ENCODE measurements around the gene AMBP.

The AMBP gene

DNA sequence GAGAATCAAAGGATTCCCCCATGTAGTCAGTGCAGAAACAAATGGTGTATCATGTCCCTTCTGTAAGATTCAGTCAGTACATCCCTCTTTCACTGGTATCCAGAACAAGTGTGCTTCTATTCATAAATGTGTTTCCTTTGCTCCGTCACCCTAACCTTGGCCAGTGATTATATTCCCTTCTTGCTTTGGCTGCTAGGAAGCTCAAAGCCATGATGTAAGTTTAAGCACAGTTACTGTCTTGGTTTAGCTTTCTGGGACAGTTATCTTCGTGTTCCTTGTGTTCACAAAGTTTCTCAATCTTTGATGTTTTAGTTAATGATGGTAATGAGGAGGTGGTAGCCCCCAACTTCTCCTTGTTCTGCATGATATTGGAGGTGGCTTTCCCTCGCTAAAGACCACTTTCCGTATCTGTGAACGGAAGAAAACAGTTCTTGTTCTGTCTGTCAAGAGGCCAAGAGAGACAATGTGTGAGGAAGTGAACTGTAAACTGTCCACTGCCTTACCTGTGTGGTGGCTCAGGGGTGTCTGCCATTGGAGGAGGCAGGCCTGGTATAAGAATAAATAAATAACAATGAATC is 2.2 kb upstream of the AMBP start:
- H4K20me1 ChIP-seq (ENCODE audit: control insufficient read depth, insufficient read depth, low read depth, low read length): no peaks in the 10 kb centered on the region
- H3K79me2 ChIP-seq (ENCODE audit: control insufficient read depth, low read length): no peaks in the 10 kb centered on the region
- no peak overlapping the region for H3K4me3 ChIP-seq (ENCODE audit: low read length)
- no peaks in the 10 kb centered on the region for H3K9me3 ChIP-seq (ENCODE audit: control insufficient read depth, insufficient read depth, low read length)
- no peaks in the 10 kb centered on the region for H3K9me2 ChIP-seq (replicated peaks; ENCODE audit: control insufficient read depth, low read length)
- H3K27ac ChIP-seq (ENCODE audit: low read depth, low read length): no peak overlapping the region
- H3K4me2 ChIP-seq (ENCODE audit: low read length): no peak overlapping the region
- TF ChIP-seq, protein P1, sequence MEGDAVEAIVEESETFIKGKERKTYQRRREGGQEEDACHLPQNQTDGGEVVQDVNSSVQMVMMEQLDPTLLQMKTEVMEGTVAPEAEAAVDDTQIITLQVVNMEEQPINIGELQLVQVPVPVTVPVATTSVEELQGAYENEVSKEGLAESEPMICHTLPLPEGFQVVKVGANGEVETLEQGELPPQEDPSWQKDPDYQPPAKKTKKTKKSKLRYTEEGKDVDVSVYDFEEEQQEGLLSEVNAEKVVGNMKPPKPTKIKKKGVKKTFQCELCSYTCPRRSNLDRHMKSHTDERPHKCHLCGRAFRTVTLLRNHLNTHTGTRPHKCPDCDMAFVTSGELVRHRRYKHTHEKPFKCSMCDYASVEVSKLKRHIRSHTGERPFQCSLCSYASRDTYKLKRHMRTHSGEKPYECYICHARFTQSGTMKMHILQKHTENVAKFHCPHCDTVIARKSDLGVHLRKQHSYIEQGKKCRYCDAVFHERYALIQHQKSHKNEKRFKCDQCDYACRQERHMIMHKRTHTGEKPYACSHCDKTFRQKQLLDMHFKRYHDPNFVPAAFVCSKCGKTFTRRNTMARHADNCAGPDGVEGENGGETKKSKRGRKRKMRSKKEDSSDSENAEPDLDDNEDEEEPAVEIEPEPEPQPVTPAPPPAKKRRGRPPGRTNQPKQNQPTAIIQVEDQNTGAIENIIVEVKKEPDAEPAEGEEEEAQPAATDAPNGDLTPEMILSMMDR (IDR thresholded peaks at IDR 0.05; ENCODE audit: low read depth, low read length, poor library complexity, severe bottlenecking): no peak
- TF ChIP-seq EZH2phosphoT487 (IDR thresholded peaks at IDR 0.05; ENCODE audit: borderline replicate concordance, low read length): no peak
- H3F3A ChIP-seq (ENCODE audit: control insufficient read depth, insufficient read depth): no peaks in the 10 kb centered on the region
- H3K36me3 ChIP-seq (ENCODE audit: control insufficient read depth, low read length): no peaks in the 10 kb centered on the region
- no peaks in the 10 kb centered on the region for H3K4me1 ChIP-seq (ENCODE audit: control insufficient read depth, low read length)
- H3K27me3 ChIP-seq (ENCODE audit: control insufficient read depth, low read length): peaks cover 11% of the 10 kb centered on the region; the same call in 1 of the 2 replicates

DNA sequence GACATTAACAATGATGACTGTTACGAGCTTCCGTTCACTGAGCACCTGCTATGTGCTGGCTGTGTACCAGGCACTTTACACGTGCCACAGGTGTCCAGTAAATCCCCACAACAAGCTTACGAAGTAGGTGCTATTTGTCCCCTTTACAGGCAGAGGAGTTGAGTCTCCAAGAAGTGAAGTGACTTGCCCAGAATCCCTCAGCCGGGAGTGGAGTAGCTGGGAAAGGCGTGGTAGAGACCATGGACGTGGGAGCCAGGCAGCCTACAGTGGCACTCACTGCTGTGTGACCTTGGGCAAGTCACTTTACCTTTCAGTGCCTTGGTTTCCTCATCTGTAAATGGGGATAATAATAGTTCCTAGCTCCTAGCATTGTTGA is 669 bp upstream of the AMBP start:
- H3K4me2 ChIP-seq (ENCODE audit: low read length): no peak overlapping the region
- TF ChIP-seq, protein P1 (IDR thresholded peaks at IDR 0.05; ENCODE audit: low read depth, low read length, poor library complexity, severe bottlenecking): no peak

DNA sequence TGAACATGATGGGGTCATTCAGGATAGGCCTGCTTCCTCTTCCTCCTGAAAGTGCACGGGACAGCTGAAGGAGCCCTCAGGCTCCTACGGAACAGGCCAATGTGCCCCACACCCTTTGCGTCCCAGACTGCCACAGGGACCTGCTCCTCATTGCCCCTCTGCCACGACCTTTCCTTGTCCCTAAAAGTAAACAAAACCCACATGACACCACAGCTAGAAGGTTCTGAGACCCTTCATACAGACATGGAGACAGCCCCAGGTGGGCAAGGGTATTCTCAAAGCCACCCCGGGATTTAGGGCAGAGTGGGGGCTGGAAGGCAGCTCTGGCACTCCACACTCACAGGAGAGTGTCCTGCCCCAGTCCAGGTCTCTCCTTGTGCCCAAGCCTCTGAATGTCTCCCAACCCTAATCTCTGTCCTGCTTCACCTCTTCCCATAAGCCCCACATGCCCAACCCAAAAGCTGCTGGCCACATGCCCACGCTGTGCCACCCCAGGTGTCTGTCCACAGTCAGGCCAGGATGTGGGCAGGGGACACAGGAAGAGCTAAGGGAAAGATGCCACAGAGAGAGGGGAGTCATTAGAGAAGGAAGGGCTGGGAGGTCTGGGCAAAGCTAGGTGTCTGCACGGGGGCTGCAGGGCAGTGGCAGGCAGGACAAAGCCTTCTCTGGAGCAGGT is 800 bp downstream of the AMBP start:
- Histone ChIP-seq H3K36me3 (ENCODE audit: control insufficient read depth, low read length) (no peaks in the 10 kb centered on the region), H3K9me2 (replicated peaks; ENCODE audit: control insufficient read depth, low read length) (no peaks in the 10 kb centered on the region), H4K20me1 (ENCODE audit: control insufficient read depth, insufficient read depth, low read depth, low read length) (no peaks in the 10 kb centered on the region), H3K79me2 (ENCODE audit: control insufficient read depth, low read length) (no peaks in the 10 kb centered on the region), H3K27me3 (ENCODE audit: control insufficient read depth, low read length) (peaks cover 6% of the 10 kb centered on the region; the same call in 1 of the 2 replicates), H3K9me3 (ENCODE audit: control insufficient read depth, insufficient read depth, low read length) (no peaks in the 10 kb centered on the region), H3K4me1 (ENCODE audit: control insufficient read depth, low read length) (no peaks in the 10 kb centered on the region), H3K4me3 (ENCODE audit: low read length) (no peak overlapping the region), H3K27ac (ENCODE audit: low read depth, low read length) (no peak overlapping the region), H3F3A (ENCODE audit: control insufficient read depth, insufficient read depth) (no peaks in the 10 kb centered on the region), H3K4me2 (ENCODE audit: low read length) (no peak overlapping the region)
- TF ChIP-seq, protein P1 (IDR thresholded peaks at IDR 0.05; ENCODE audit: low read depth, low read length, poor library complexity, severe bottlenecking): no peak
- TF ChIP-seq EZH2phosphoT487 (IDR thresholded peaks at IDR 0.05; ENCODE audit: borderline replicate concordance, low read length): no peak

More for the DNA sequence above, 669 bp upstream of the AMBP start:
- Histone ChIP-seq H3K4me3 (ENCODE audit: low read length) (no peak overlapping the region), H3K36me3 (ENCODE audit: control insufficient read depth, low read length) (no peaks in the 10 kb centered on the region), H3K79me2 (ENCODE audit: control insufficient read depth, low read length) (no peaks in the 10 kb centered on the region), H3F3A (ENCODE audit: control insufficient read depth, insufficient read depth) (no peaks in the 10 kb centered on the region), H3K4me1 (ENCODE audit: control insufficient read depth, low read length) (no peaks in the 10 kb centered on the region), H3K27ac (ENCODE audit: low read depth, low read length) (no peak overlapping the region), H4K20me1 (ENCODE audit: control insufficient read depth, insufficient read depth, low read depth, low read length) (no peaks in the 10 kb centered on the region), H3K9me2 (replicated peaks; ENCODE audit: control insufficient read depth, low read length) (no peaks in the 10 kb centered on the region), H3K9me3 (ENCODE audit: control insufficient read depth, insufficient read depth, low read length) (no peaks in the 10 kb centered on the region), H3K27me3 (ENCODE audit: control insufficient read depth, low read length) (peaks cover 10% of the 10 kb centered on the region; the same call in 1 of the 2 replicates)

Measured in DOHH2 (cell line).